Fibroblast of lung (primary cell): ENCODE data around the gene CCDC39.

ENCODE experiments used
- CTCF ChIP-seq, 2 donors: IDR thresholded peaks in 1 of 2; conservative IDR thresholded peaks in 1 of 2; 1 replicate in 1 of 2; 2 replicates in 1 of 2; pipeline ENCODE4 v1.5.1; 2011 to 2012; ENCODE audit warnings: low read length in 2 of 2, control low read depth in 1 of 2, inconsistent platforms in 1 of 2, low read depth in 1 of 2, mild to moderate bottlenecking in 1 of 2
- EZH2 ChIP-seq: IDR thresholded peaks from 2 replicates; pipeline ENCODE4 v1.5.1; 2012; ENCODE audit warnings: low read length, control low read depth, mild to moderate bottlenecking; ENCODE audit errors: missing control alignments

DNA sequence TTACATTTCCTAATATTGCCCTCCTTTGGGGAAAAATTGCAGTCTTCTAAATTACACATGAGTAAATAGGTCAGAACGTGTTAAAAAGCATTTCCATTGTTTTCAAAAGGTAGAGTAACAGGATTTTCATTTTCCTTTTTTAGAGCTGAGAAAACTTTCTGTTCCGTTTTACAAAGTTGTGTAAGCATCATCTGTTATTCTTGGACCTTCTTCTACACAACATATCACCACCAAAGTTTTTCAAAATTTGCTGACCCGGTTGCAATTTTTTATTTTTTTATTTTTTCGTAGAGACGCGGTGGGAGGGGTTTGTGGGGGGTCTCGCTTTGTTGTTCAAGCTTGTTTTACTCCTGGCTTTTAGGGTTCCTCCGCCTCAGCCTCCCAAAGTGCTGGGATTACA is 1.1 kb downstream of the CCDC39 start:
- TF ChIP-seq CTCF (conservative IDR thresholded peaks at IDR 0.05 in 1 of 2, IDR thresholded peaks at IDR 0.05 in 1 of 2; ENCODE audit: low read depth in 1 of 2, low read length in 2 of 2) (no peak), EZH2 (no peak)
